Renal cortex interstitium (tissue), 11 donors: Measurements from ENCODE around the gene HOXA7. TPM values are rescaled to one million over a fixed set of nuclear protein-coding genes. Genes with fewer than 3 reads are reported as not detected.

Source experiments
- DNase-seq, 11 donors: peaks; one replicate each; pipeline ENCODE4 v3.0.0-alpha.2; 2013; ENCODE audit warnings: low read depth in 9 of 11, low spot score in 4 of 11; ENCODE audit errors: extremely low read depth in 1 of 11
- polyA plus RNA-seq, 3 donors: library from polyadenylated mRNA; unstranded; fragments of 120-200 nt; gene quantifications; one replicate each; pipeline ENCODE4 v1.2.1, GENCODE V29; 2013; ENCODE audit not compliant: insufficient read length in 3 of 3

HOXA7 gene
- polyA plus RNA-seq, 3 donors = 24.3 to 31.7 (median 31.4) TPM

- DNase-seq = no peak
These were observed 29.6 kb upstream of the HOXA7 start for GRCh38 chr7:27185854-27186667.

GRCh38 chr7:27185013-27185853, 28.8 kb upstream of the HOXA7 start, which contains the start of gene HOXA11:
Gene HOXA11 (minus strand): TSS chr7:27185232. CDS start chr7:27185144, 88 bp downstream.
- peak; percentile 88 to 97 (median 92) for DNase-seq

GRCh38 chr7:27184337-27185012, 28.0 kb upstream of the HOXA7 start:
- no peak for DNase-seq

GRCh38 chr7:27183682-27184336, 27.3 kb upstream of the HOXA7 start:
- DNase-seq = no peak

- DNase-seq = no peak
These were observed 26.6 kb upstream of the HOXA7 start for GRCh38 chr7:27182861-27183681.

- no peak for DNase-seq
These were observed 25.9 kb upstream of the HOXA7 start for GRCh38 chr7:27182285-27182841.

GRCh38 chr7:27181795-27182275, 25.4 kb upstream of the HOXA7 start:
- no peak for DNase-seq

GRCh38 chr7:27180431-27181420, 24.3 kb upstream of the HOXA7 start:
- no peak for DNase-seq

- DNase-seq = peak in 10 of 11 donors; percentile 83 to 94 (median 89)
These were observed 23.3 kb upstream of the HOXA7 start for GRCh38 chr7:27179503-27180430.

- DNase-seq = no peak
These were observed 22.6 kb upstream of the HOXA7 start for GRCh38 chr7:27179030-27179429.

GRCh38 chr7:27178366-27178765, 21.9 kb upstream of the HOXA7 start:
- no peak for DNase-seq

- DNase-seq = no peak
These were observed 21.4 kb upstream of the HOXA7 start for GRCh38 chr7:27177795-27178320.

GRCh38 chr7:27176962-27177794, 20.7 kb upstream of the HOXA7 start:
- DNase-seq = no peak

- DNase-seq = no peak
These were observed 20.0 kb upstream of the HOXA7 start for GRCh38 chr7:27176524-27176845.
